NCI-H526 (cell line): Measurements from ENCODE around the gene CPS1.
A peak's percentile ranks its signal among the peaks of the same experiment; 100 is the strongest.

Source experiments
- DNase-seq, 2 experiments: peaks; one replicate each; lab custom pipeline; 2025; lab: John Stamatoyannopoulos, UW

CPS1 gene

GRCh38 chr2:210556329-210556980 lies at the start of gene CPS1:
Gene CPS1, plus strand, starts transcription at chr2:210556599. Its CDS starts 135 bp downstream, at chr2:210556734.
- no peak for DNase-seq

- DNase-seq = no peak
These were observed 40.5 kb upstream of the CPS1 start for GRCh38 chr2:210515911-210516310.

GRCh38 chr2:210517264-210517663 lies 39.1 kb upstream of the CPS1 start:
- no peak for DNase-seq

- DNase-seq = no peak
These were observed 36.8 kb upstream of the CPS1 start for GRCh38 chr2:210519594-210519993.

GRCh38 chr2:210522399-210522798 lies 34.0 kb upstream of the CPS1 start:
- no peak for DNase-seq

GRCh38 chr2:210523650-210524289 lies 32.6 kb upstream of the CPS1 start:
- no peak for DNase-seq

- no peak for DNase-seq
These were observed 31.9 kb upstream of the CPS1 start for GRCh38 chr2:210524533-210524932.

GRCh38 chr2:210527286-210527685 lies 29.1 kb upstream of the CPS1 start:
- DNase-seq = no peak

GRCh38 chr2:210528716-210529115 lies 27.7 kb upstream of the CPS1 start:
- no peak for DNase-seq

- DNase-seq = no peak
These were observed 25.3 kb upstream of the CPS1 start for GRCh38 chr2:210531050-210531449.

- DNase-seq = no peak
These were observed 24.9 kb upstream of the CPS1 start for GRCh38 chr2:210531482-210531881.

- no peak for DNase-seq
These were observed 23.0 kb upstream of the CPS1 start for GRCh38 chr2:210533389-210533788.

GRCh38 chr2:210534879-210535278 lies 21.5 kb upstream of the CPS1 start:
- DNase-seq = no peak

GRCh38 chr2:210536973-210537650 lies 19.3 kb upstream of the CPS1 start:
- peak in 1 of 2 experiments; percentile 4 for DNase-seq

GRCh38 chr2:210539035-210539434 lies 17.4 kb upstream of the CPS1 start:
- no peak for DNase-seq

GRCh38 chr2:210539578-210540416 lies 16.6 kb upstream of the CPS1 start:
- no peak for DNase-seq

GRCh38 chr2:210540471-210540870 lies 15.9 kb upstream of the CPS1 start:
- DNase-seq = no peak

GRCh38 chr2:210540900-210541289 lies 15.5 kb upstream of the CPS1 start:
- DNase-seq = no peak

- no peak for DNase-seq
These were observed 15.0 kb upstream of the CPS1 start for GRCh38 chr2:210541290-210541902.

- DNase-seq = no peak
These were observed 12.3 kb upstream of the CPS1 start for GRCh38 chr2:210544007-210544590.

- DNase-seq = no peak
These were observed 11.6 kb upstream of the CPS1 start for GRCh38 chr2:210544831-210545230.
